KMS-11 (cell line): ENCODE measurements around the gene C1QL2.

Experiments
- H2AFZ ChIP-seq: fragments of 200-600 bp; sonication (generic); 2 replicates; pipeline ENCODE4 v1.6.1; 2016; ENCODE audit warnings: antibody characterized with exemption, mixed run types, low read depth
- H3K27ac ChIP-seq: fragments of 200-600 bp; sonication (generic); 2 replicates; pipeline ENCODE4 v1.6.1; 2016; ENCODE audit warnings: mild to moderate bottlenecking, mixed run types
- H3K27me3 ChIP-seq: fragments of 200-600 bp; sonication (generic); 2 replicates; pipeline ENCODE4 v1.6.1; 2017; ENCODE audit warnings: mild to moderate bottlenecking, low read depth, mixed run types, moderate library complexity; ENCODE audit not compliant: insufficient read depth
- H3K36me3 ChIP-seq: fragments of 200-600 bp; sonication (generic); 2 replicates; pipeline ENCODE4 v1.6.1; 2017; ENCODE audit warnings: mild to moderate bottlenecking, mixed run types; ENCODE audit not compliant: insufficient read depth
- H3K4me1 ChIP-seq: fragments of 200-600 bp; sonication (generic); 2 replicates; pipeline ENCODE4 v1.6.1; 2016; ENCODE audit warnings: mild to moderate bottlenecking, low read depth, mixed run types; ENCODE audit not compliant: poor library complexity, severe bottlenecking
- H3K4me2 ChIP-seq: fragments of 200-600 bp; sonication (generic); 2 replicates; pipeline ENCODE4 v1.7.0; 2016; ENCODE audit warnings: mild to moderate bottlenecking, mixed run types
- H3K4me3 ChIP-seq: fragments of 200-600 bp; sonication (generic); IDR thresholded peaks from 2 replicates; pipeline ENCODE4 v1.6.1; 2017; ENCODE audit warnings: low read depth, low read length, mixed read lengths; ENCODE audit not compliant: insufficient read depth
- H3K79me2 ChIP-seq: fragments of 200-600 bp; sonication (generic); 2 replicates; pipeline ENCODE4 v1.6.1; 2016; ENCODE audit warnings: low read depth, mixed run types; ENCODE audit not compliant: insufficient read depth
- H3K9ac ChIP-seq: fragments of 200-600 bp; sonication (generic); 2 replicates; pipeline ENCODE4 v1.6.1; 2016; ENCODE audit warnings: mild to moderate bottlenecking, mixed run types
- H4K20me1 ChIP-seq: fragments of 200-600 bp; sonication (generic); 2 replicates; pipeline ENCODE4 v1.6.1; 2016; ENCODE audit warnings: mild to moderate bottlenecking, mixed run types; ENCODE audit not compliant: insufficient read depth
- TF ChIP-seq, protein P1 (sequence below): fragments of 200-600 bp; sonication (generic); conservative IDR thresholded peaks from 2 replicates; pipeline ENCODE4 v1.6.1; 2017; ENCODE audit warnings: low read depth, mild to moderate bottlenecking, antibody characterized with exemption, low read length, moderate library complexity, mixed read lengths

Gene C1QL2

DNA sequence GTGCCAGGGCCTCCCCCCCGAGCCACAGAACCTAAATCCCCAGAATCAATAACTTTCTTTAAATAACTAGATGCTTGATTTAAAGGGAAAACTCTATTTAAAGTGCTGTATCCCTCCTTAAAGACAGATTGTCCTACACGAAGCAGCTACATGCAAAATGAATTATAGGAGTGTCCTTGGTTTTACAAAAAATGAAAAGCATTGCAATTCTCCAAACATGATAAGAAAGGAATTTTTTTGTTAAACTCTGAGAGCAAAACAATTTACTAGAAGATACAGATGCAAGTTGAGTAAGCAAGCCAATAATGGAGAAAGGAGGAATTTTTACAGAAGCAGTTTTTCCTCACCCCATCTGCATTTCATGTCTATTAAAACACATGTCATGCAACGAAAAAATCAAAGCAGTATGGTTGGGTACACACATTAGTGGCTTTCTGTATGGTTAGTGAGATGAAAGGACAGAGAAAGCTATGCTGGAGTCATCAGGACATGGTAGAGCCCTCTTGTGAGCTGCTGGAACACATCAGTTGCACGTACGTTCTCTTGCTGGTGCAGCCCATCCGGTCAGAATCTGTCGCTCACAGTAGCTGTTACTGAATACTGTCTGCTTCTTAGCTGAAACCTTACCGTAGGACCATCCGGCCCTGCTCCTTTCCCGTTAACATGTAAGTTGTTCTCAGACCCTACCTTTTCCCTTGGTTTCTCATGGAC, 39.1 kb upstream of the C1QL2 start:
- Histone ChIP-seq H4K20me1 (no peaks in the 10 kb centered on the region), H3K4me2 (no peak overlapping the region), H3K27me3 (no peaks in the 10 kb centered on the region), H3K4me3 (no peak overlapping the region), H3K27ac (no peak overlapping the region), H3K79me2 (no peaks in the 10 kb centered on the region), H3K4me1 (no peaks in the 10 kb centered on the region), H3K9ac (no peak overlapping the region), H3K36me3 (no peaks in the 10 kb centered on the region), H2AFZ (no peak overlapping the region)
- TF ChIP-seq, protein P1, sequence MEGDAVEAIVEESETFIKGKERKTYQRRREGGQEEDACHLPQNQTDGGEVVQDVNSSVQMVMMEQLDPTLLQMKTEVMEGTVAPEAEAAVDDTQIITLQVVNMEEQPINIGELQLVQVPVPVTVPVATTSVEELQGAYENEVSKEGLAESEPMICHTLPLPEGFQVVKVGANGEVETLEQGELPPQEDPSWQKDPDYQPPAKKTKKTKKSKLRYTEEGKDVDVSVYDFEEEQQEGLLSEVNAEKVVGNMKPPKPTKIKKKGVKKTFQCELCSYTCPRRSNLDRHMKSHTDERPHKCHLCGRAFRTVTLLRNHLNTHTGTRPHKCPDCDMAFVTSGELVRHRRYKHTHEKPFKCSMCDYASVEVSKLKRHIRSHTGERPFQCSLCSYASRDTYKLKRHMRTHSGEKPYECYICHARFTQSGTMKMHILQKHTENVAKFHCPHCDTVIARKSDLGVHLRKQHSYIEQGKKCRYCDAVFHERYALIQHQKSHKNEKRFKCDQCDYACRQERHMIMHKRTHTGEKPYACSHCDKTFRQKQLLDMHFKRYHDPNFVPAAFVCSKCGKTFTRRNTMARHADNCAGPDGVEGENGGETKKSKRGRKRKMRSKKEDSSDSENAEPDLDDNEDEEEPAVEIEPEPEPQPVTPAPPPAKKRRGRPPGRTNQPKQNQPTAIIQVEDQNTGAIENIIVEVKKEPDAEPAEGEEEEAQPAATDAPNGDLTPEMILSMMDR, result no peak

DNA sequence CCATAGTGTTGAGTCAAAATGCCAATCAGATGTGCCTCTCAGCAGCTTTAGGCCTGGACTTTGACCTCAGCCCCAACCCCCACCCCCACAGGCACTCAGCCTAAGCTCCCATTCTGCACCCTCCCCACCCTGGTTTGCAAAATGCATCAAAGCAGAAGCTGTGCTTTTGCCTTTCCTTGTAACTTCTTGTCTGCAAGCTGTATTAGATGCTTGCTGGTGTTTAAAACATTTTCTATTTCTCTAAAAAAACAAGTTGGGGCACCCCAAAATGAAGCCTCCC, 38.5 kb upstream of the C1QL2 start:
- Histone ChIP-seq H3K27me3 (no peaks in the 10 kb centered on the region), H3K79me2 (no peaks in the 10 kb centered on the region), H3K27ac (no peak overlapping the region), H2AFZ (no peak overlapping the region), H3K9ac (no peak overlapping the region), H3K36me3 (no peaks in the 10 kb centered on the region), H3K4me3 (no peak overlapping the region), H3K4me1 (no peaks in the 10 kb centered on the region), H3K4me2 (no peak overlapping the region), H4K20me1 (no peaks in the 10 kb centered on the region)
- TF ChIP-seq, protein P1, result no peak

DNA sequence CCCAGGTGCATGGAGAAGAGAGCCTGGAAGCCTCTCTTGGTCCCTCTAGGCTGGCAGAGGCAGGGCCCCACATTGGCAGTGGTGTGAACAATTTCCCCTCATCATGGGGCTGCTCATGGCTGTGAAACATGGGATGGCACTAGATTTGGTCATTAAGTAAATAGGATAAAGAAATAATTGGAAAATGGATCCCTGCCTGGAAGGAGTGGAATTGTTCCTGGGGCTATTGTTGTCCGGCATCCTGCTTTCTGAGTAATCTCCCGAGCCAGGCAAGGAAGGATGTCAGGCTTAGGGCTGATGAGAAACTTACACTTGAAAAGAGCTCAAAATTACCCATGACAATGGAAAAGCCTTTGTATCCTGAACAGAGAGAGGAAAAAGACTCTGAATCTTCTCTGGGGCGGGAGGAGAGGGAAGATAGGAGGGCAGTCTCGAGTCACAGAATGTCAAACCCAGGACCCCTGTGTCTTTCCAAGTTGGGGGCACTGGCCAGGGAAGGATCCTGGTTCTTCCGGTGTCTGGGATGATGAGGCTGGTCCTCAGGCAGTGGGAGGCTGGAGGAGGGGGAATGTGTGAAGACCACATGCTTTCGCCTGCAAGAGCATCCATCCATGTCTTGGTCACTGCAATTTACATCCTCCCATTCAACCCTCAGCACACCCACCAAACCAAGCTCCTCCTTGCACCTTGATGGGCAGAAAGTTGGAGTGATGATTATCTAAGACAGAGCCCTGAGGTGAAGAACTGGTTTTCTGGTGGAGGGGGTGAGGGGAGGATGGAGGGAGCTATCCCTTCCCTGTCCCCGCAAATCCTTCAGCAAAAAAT, 38.0 kb upstream of the C1QL2 start:
- no peaks in the 10 kb centered on the region for H3K4me1 ChIP-seq
- H2AFZ ChIP-seq, result no peak overlapping the region
- no peak overlapping the region for H3K9ac ChIP-seq
- H3K36me3 ChIP-seq, result no peaks in the 10 kb centered on the region
- no peak overlapping the region for H3K27ac ChIP-seq
- TF ChIP-seq, protein P1, result no peak
- no peak overlapping the region for H3K4me2 ChIP-seq
- H3K79me2 ChIP-seq, result no peaks in the 10 kb centered on the region
- no peaks in the 10 kb centered on the region for H3K27me3 ChIP-seq
- H3K4me3 ChIP-seq, result no peak overlapping the region
- H4K20me1 ChIP-seq, result no peaks in the 10 kb centered on the region

DNA sequence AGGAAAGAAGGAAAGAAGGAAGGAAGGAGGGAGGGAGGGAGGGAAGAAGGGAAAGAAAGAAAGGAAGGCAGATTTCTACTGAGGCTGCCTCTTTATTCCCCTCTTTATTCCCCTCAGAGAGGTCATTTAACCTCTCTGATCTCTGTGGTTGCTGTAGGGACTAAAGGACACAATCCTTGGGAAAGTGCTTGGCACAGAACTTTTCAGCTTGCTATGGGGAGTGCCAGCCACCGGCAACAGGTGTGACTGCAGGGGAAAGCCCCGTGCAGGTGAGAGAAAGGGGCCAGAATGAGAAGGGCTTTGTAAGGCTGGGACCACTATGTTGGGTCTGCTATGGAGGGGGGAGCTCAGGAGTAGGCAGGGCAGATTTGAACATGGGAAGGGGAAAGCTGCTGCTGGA, 37.3 kb upstream of the C1QL2 start:
- no peak overlapping the region for H2AFZ ChIP-seq
- TF ChIP-seq, protein P1, result no peak
- H3K79me2 ChIP-seq, result no peaks in the 10 kb centered on the region
- H3K27me3 ChIP-seq, result no peaks in the 10 kb centered on the region
- H4K20me1 ChIP-seq, result no peaks in the 10 kb centered on the region
- no peak overlapping the region for H3K4me3 ChIP-seq
- H3K4me2 ChIP-seq, result no peak overlapping the region
- no peak overlapping the region for H3K9ac ChIP-seq
- H3K27ac ChIP-seq, result no peak overlapping the region
- no peaks in the 10 kb centered on the region for H3K36me3 ChIP-seq
- H3K4me1 ChIP-seq, result no peaks in the 10 kb centered on the region
